ENCODE results near the gene TSHZ3. TPM values are rescaled to one million over a fixed set of nuclear protein-coding genes. Genes with fewer than 3 reads are reported as not detected.
A peak's percentile ranks its signal among the peaks of the same experiment; 100 is the strongest.

Gene TSHZ3, protein sequence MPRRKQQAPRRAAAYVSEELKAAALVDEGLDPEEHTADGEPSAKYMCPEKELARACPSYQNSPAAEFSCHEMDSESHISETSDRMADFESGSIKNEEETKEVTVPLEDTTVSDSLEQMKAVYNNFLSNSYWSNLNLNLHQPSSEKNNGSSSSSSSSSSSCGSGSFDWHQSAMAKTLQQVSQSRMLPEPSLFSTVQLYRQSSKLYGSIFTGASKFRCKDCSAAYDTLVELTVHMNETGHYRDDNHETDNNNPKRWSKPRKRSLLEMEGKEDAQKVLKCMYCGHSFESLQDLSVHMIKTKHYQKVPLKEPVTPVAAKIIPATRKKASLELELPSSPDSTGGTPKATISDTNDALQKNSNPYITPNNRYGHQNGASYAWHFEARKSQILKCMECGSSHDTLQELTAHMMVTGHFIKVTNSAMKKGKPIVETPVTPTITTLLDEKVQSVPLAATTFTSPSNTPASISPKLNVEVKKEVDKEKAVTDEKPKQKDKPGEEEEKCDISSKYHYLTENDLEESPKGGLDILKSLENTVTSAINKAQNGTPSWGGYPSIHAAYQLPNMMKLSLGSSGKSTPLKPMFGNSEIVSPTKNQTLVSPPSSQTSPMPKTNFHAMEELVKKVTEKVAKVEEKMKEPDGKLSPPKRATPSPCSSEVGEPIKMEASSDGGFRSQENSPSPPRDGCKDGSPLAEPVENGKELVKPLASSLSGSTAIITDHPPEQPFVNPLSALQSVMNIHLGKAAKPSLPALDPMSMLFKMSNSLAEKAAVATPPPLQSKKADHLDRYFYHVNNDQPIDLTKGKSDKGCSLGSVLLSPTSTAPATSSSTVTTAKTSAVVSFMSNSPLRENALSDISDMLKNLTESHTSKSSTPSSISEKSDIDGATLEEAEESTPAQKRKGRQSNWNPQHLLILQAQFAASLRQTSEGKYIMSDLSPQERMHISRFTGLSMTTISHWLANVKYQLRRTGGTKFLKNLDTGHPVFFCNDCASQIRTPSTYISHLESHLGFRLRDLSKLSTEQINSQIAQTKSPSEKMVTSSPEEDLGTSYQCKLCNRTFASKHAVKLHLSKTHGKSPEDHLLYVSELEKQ
- 1 to 10 TPM; 2.1 to 3.2 (median 2.7) TPM for total RNA-seq

DNA sequence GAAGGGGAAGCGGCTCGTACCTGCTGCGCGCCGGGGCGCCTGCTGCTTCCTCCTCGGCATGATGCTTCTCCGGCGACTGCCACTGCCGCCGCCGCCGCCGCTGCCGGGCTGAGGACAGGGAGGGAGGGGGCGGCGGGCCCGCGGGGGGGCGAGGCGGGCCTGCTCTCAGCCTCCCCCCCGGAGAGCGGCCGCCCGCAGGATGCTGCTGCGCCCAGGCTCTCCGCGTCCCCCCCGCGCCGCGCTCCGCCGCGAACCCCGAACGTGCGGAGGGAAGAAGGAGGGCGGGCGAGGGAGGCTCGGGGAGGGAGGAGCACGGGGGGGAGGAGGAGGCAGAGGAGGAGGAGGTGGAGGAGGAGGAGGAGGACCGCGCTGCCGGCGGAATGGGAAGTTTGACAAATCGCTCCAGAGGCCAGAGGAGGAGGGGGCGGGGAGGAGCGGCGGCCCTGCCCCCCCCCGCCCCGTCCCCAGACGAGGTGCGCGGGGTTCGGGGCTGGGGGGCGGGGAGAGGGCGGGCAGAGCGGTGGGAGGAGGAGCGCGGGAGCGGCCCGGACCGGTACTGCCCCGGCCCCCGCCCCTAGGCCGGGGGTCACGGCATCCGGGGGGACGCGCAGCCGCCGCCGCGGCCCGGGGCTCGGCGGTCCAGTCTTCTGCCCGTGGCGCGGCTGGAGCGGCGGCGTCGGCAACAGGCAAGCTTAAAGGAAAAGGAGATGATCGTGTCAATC is at the start of gene TSHZ3:
TSS of gene TSHZ3 (minus strand) at position 277 of the 722 bp plus-strand sequence. CDS start at position 60, 217 bp downstream.
- Histone ChIP-seq H3K27me3 (peaks cover 44% of the 10 kb centered on the region), H3K36me3 (no peaks in the 10 kb centered on the region), H3K9me3 (no peaks in the 10 kb centered on the region), H3K4me1 (peaks cover 48% of the 10 kb centered on the region), H3K27ac (peak within 1 kb of the TSS; percentile 93), H3K4me3 (peak within 1 kb of the TSS; percentile 98)
- TF ChIP-seq CTCF (IDR thresholded peaks at IDR 0.05) (no peak), POLR2A (IDR thresholded peaks at IDR 0.05) (no peak), POLR2AphosphoS5 (IDR thresholded peaks at IDR 0.05) (no peak)
- under 1% methylated on average over 43 of the region's 86 CpGs for WGBS
- peak in 1 of 2 donors; percentile 87 for DNase-seq (ENCODE audit: low spot score in 2 of 2)

DNA sequence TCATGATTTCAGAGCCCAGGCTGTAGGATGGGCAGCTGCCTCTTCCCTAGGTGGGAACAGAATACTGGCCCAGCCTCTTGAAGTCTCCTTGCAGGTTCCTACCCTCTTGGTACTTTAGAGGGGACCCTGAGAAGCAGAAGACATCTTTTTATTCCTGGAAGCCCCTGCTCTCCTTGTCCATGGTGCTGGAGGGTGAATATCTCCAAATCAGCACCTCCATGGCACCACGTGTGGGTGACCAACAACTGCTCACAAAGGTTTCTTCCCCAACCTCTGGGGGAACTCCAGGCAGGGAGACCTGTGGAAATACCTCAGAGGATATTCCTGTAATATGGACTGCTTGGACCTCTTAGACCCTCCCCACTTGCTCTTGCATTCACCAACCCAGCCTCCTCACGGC is 48.1 kb upstream of the TSHZ3 start:
- Histone ChIP-seq H3K4me3 (no peak overlapping the region), H3K36me3 (no peaks in the 10 kb centered on the region), H3K4me1 (no peaks in the 10 kb centered on the region), H3K9me3 (no peaks in the 10 kb centered on the region), H3K27me3 (peaks cover 22% of the 10 kb centered on the region), H3K27ac (no peak overlapping the region)
- DNase-seq (ENCODE audit: low spot score in 2 of 2), result no peak
- TF ChIP-seq POLR2AphosphoS5 (IDR thresholded peaks at IDR 0.05), result no peak
- no peak for TF ChIP-seq CTCF (IDR thresholded peaks at IDR 0.05)
- TF ChIP-seq POLR2A (IDR thresholded peaks at IDR 0.05), result no peak
- no peak for TF ChIP-seq EP300 (IDR thresholded peaks at IDR 0.05)
- WGBS, result 100% methylated on average over 1 of the region's 2 CpGs

DNA sequence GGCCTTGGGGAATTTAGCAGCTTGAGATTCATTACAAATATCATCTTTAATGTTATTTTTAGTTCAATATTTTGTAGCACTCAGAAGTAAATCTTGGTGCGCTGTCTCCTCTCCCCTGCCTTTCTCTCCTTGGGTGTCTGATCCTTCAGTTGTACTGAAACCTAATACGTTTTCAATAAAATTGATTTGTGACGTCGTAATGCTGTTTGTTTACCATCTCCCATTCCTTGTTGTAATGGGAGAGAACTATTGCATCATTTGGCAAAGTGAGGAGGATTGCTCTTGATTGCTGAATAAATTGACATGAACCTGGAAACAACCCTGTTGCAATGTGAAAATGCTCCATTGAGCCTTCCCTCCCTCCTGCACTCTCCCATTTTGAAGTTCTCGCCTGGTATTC is 43.2 kb upstream of the TSHZ3 start:
- 65% methylated on average over 5 of the region's 5 CpGs for WGBS
- Histone ChIP-seq H3K27me3 (peaks cover 11% of the 10 kb centered on the region), H3K4me3 (no peak overlapping the region), H3K9me3 (no peaks in the 10 kb centered on the region), H3K27ac (no peak overlapping the region), H3K4me1 (no peaks in the 10 kb centered on the region), H3K36me3 (no peaks in the 10 kb centered on the region)
- DNase-seq (ENCODE audit: low spot score in 2 of 2), result no peak
- TF ChIP-seq POLR2A (IDR thresholded peaks at IDR 0.05) (no peak), POLR2AphosphoS5 (IDR thresholded peaks at IDR 0.05) (no peak), CTCF (IDR thresholded peaks at IDR 0.05) (no peak), EP300 (IDR thresholded peaks at IDR 0.05) (no peak)

DNA sequence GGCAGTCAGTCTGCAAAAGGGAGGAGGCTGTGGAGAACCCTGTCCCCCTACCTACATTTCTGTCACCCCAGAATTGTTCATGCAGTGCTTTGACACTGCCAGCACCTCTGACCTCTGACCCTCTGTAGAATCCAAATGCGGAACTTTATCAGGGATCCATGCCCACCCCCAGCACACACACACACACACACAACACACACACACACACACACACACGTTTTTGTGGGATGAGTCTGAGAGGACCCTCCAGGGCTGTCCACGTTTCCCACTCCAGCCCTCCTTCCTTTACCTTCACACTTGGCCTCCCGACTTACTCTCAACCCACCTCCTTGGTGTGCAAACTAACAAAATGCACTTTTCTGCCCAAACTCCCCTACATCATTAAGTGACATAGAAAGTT is 42.3 kb upstream of the TSHZ3 start:
- Histone ChIP-seq H3K4me3 (no peak overlapping the region), H3K27ac (no peak overlapping the region), H3K27me3 (peaks cover 9% of the 10 kb centered on the region), H3K36me3 (no peaks in the 10 kb centered on the region), H3K9me3 (no peaks in the 10 kb centered on the region), H3K4me1 (no peaks in the 10 kb centered on the region)
- WGBS, result 79% methylated on average over 4 of the region's 4 CpGs
- TF ChIP-seq POLR2A (IDR thresholded peaks at IDR 0.05) (no peak), EP300 (IDR thresholded peaks at IDR 0.05) (no peak), CTCF (IDR thresholded peaks at IDR 0.05) (no peak), POLR2AphosphoS5 (IDR thresholded peaks at IDR 0.05) (no peak)
- DNase-seq (ENCODE audit: low spot score in 2 of 2), result no peak

Data from suprapubic skin (tissue), 4 donors.